SK-N-SH (cell line): ENCODE data around the gene LRCH2. TPM values are rescaled to one million over a fixed set of nuclear protein-coding genes. Genes with fewer than 3 reads are reported as not detected.

Experiments
- CTCF ChIA-PET: fragments of 300-600, 350-600 bp; formaldehyde crosslinking; extraction: SDS; loops from one replicate; lab custom pipeline; 2021; lab: Yijun Ruan, JAX
- POLR2A ChIA-PET: fragments of 350-600 bp; sonication (Branson Sonifier 250); formaldehyde crosslinking; extraction: SDS; loops from one replicate; lab custom pipeline; 2020; ENCODE audit warnings: antibody characterized with exemption, inconsistent platforms; lab: Yijun Ruan, JAX
- DNase-seq: peaks from one replicate; pipeline ENCODE4 v3.0.0; 2012
- H2AFZ ChIP-seq: fragments of 200-600 bp; sonication (generic); 2 replicates; pipeline ENCODE4 v1.8.1; 2016; ENCODE audit warnings: antibody characterized with exemption, mild to moderate bottlenecking, low read depth
- H3F3A ChIP-seq: fragments of 200-600 bp; sonication (generic); replicated peaks from 2 replicates; pipeline ENCODE3; 2016; ENCODE audit warnings: antibody characterized with exemption, mild to moderate bottlenecking; ENCODE audit not compliant: insufficient read depth
- H3K27ac ChIP-seq, 2 experiments: fragments of 200-500 bp in 1 of 2; fragments of 200-600 bp in 1 of 2; sonication (Bioruptor generic) in 1 of 2; sonication (generic), shearing (Covaris generic) in 1 of 2; 2 replicates each; pipeline versions ENCODE4 v1.5.1 to v1.6.1; 2014 to 2016; ENCODE audit warnings: low read depth in 2 of 2, inconsistent platforms in 1 of 2, low read length in 1 of 2, mild to moderate bottlenecking in 1 of 2, mixed read lengths in 1 of 2
- H3K27me3 ChIP-seq: fragments of 200-600 bp; sonication (generic), shearing (Covaris generic); 2 replicates; pipeline ENCODE4 v1.6.1; 2016; ENCODE audit warnings: mixed run types; ENCODE audit not compliant: insufficient read depth
- H3K36me3 ChIP-seq, 2 experiments: fragments of 200-500 bp in 1 of 2; fragments of 200-600 bp in 1 of 2; sonication (Bioruptor generic) in 1 of 2; sonication (generic) in 1 of 2; replicated peaks in 1 of 2; 2 replicates each; pipeline versions ENCODE3 to v1.5.1; 2014 to 2016; ENCODE audit warnings: low read length in 1 of 2, mild to moderate bottlenecking in 1 of 2; ENCODE audit not compliant: insufficient read depth in 2 of 2, control insufficient read depth in 1 of 2
- H3K4me1 ChIP-seq, 2 experiments: fragments of 200-500 bp in 1 of 2; fragments of 200-600 bp in 1 of 2; sonication (Bioruptor generic) in 1 of 2; sonication (generic), shearing (Covaris generic) in 1 of 2; 2 replicates each; pipeline versions ENCODE4 v1.5.1 to v1.6.1; 2014 to 2016; ENCODE audit warnings: low read depth in 1 of 2, low read length in 1 of 2, mixed run types in 1 of 2; ENCODE audit not compliant: insufficient read depth in 2 of 2, control insufficient read depth in 1 of 2
- H3K4me2 ChIP-seq: fragments of 200-600 bp; sonication (generic), shearing (Covaris generic); 2 replicates; pipeline ENCODE4 v1.6.1; 2017; ENCODE audit warnings: mixed run types
- H3K4me3 ChIP-seq, 2 experiments: fragments of 200-500 bp in 1 of 2; fragments of 200-600 bp in 1 of 2; sonication (Bioruptor generic) in 1 of 2; sonication (generic), shearing (Covaris generic) in 1 of 2; 2 replicates each; pipeline versions ENCODE4 v1.5.1 to v1.8.1; 2014 to 2016; ENCODE audit warnings: low read depth in 2 of 2, inconsistent platforms in 1 of 2, low read length in 1 of 2, mild to moderate bottlenecking in 1 of 2, mixed read lengths in 1 of 2, moderate library complexity in 1 of 2
- H3K79me2 ChIP-seq: fragments of 200-600 bp; sonication (generic); 2 replicates; pipeline ENCODE4 v1.8.1; 2017; ENCODE audit warnings: mild to moderate bottlenecking; ENCODE audit not compliant: insufficient read depth
- H3K9ac ChIP-seq: fragments of 200-600 bp; sonication (generic); 2 replicates; pipeline ENCODE4 v1.6.1; 2017; ENCODE audit warnings: mixed run types
- H3K9me2 ChIP-seq: fragments of 200-600 bp; sonication (generic); 2 replicates; pipeline ENCODE4 v1.6.1; 2017; ENCODE audit warnings: mixed run types
- H3K9me3 ChIP-seq: fragments of 200-600 bp; sonication (generic); 2 replicates; pipeline ENCODE4 v1.6.1; 2017; ENCODE audit warnings: mixed run types, mild to moderate bottlenecking, moderate library complexity
- H4K20me1 ChIP-seq: fragments of 200-600 bp; sonication (generic); 2 replicates; pipeline ENCODE4 v1.6.1; 2017; ENCODE audit warnings: mild to moderate bottlenecking, mixed run types; ENCODE audit not compliant: insufficient read depth
- CHD2 ChIP-seq: fragments of 150-350 bp; IDR thresholded peaks from 2 replicates; pipeline ENCODE4 v1.6.1; 2018; ENCODE audit warnings: low read length; ENCODE audit not compliant: partially characterized antibody
- CTCF ChIP-seq: fragments of 200-600 bp; sonication (generic); IDR thresholded peaks from 2 replicates; pipeline ENCODE4 v1.6.1; 2017; ENCODE audit warnings: antibody characterized with exemption, mild to moderate bottlenecking, moderate library complexity
- EP300 ChIP-seq, 2 experiments: IDR thresholded peaks; 2 replicates each; pipeline versions ENCODE4 v1.4.0 to v1.6.1; 2012; ENCODE audit warnings: borderline replicate concordance in 1 of 2, low read depth in 1 of 2, low read length in 1 of 2
- JUND ChIP-seq: IDR thresholded peaks from 2 replicates; pipeline ENCODE4 v1.4.0; 2012
- MXI1 ChIP-seq: IDR thresholded peaks from 2 replicates; pipeline ENCODE4 v1.6.1; 2012; ENCODE audit warnings: mild to moderate bottlenecking, low read depth, low read length, improper control_type of control experiment
- NRF1 ChIP-seq: IDR thresholded peaks from 2 replicates; pipeline ENCODE4 v1.6.1; 2012; ENCODE audit warnings: low read depth, mild to moderate bottlenecking, low read length
- PBX3 ChIP-seq: IDR thresholded peaks from 2 replicates; pipeline ENCODE4; 2012
- RAD21 ChIP-seq: IDR thresholded peaks from 2 replicates; pipeline ENCODE4 v1.6.1; 2012; ENCODE audit warnings: mild to moderate bottlenecking, low read length
- RCOR1 ChIP-seq: fragments of 150-350 bp; IDR thresholded peaks from 2 replicates; pipeline ENCODE4 v1.6.1; 2017; ENCODE audit warnings: antibody characterized with exemption, low read length
- RXRA ChIP-seq: IDR thresholded peaks from 2 replicates; pipeline ENCODE4 v1.4.0; 2012; ENCODE audit warnings: low read depth, mild to moderate bottlenecking, borderline replicate concordance
- SIN3A ChIP-seq: IDR thresholded peaks from 2 replicates; pipeline ENCODE4 v1.6.1; 2012; ENCODE audit warnings: low read depth, mild to moderate bottlenecking, low read length, moderate library complexity, borderline replicate concordance
- SMC3 ChIP-seq: IDR thresholded peaks from 2 replicates; pipeline ENCODE4 v1.6.1; 2012; ENCODE audit warnings: low read depth, low read length, improper control_type of control experiment
- TEAD4 ChIP-seq: IDR thresholded peaks from 2 replicates; pipeline ENCODE4 v1.4.0; 2012; ENCODE audit warnings: mild to moderate bottlenecking, borderline replicate concordance; ENCODE audit not compliant: insufficient read depth
- YY1 ChIP-seq: IDR thresholded peaks from 2 replicates; pipeline ENCODE4 v1.4.0; 2012; ENCODE audit warnings: low read depth, mild to moderate bottlenecking
- WGBS: methylation state at CpG from one replicate; pipeline ENCODE4 v1.1.6; 2017; ENCODE audit warnings: low lambda C conversion rate; 5-methylcytosine and 5-hydroxymethylcytosine counted together
- polyA plus RNA-seq, 3 experiments: library from polyadenylated mRNA; depleted of rRNA; stranded (reverse); fragments of >200 nt; gene quantifications; 2 replicates each; pipeline ENCODE4 v1.2.3, GENCODE V29; 2012
- TF ChIP-seq, protein P1 (sequence below): IDR thresholded peaks from 2 replicates; pipeline ENCODE4 v1.4.0; 2012; ENCODE audit warnings: low read depth
- TF ChIP-seq, protein P2 (sequence below): fragments of 150-350 bp; IDR thresholded peaks from 2 replicates; pipeline ENCODE4 v1.6.1; 2016; ENCODE audit warnings: mild to moderate bottlenecking, low read depth, low read length

The LRCH2 gene
- polyA plus RNA-seq, 1 of the 3 experiments (the other 2 are of a cell fraction), result 1.7 TPM

DNA sequence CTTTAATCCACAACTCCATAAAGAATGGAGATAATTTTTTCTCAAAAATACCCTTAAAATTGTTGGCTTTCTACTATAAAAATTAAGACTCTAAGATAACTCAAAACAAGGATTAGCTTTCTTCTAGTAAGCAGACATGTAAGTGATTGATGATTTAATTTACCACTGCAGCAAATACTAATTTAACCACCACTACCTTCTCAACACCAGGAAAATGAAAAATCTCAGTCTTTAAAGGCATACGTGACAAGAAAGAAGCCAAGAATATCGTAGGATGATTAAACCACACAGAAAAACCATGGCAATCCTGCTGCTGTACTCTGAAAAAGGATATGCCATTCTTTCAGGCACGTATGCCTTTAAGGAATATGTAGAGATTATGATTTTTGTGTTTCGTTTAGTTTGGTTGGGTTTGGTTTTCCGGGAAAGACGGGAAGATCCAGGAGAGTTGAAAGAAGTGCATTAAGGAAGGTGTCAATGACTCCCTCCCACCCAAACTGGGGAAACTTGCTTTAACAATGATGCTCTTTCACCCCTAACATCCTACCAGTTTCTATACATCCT, 881 bp downstream of the LRCH2 start:
- TF ChIP-seq EP300 (IDR thresholded peaks at IDR 0.05; ENCODE audit: borderline replicate concordance in 1 of 2, low read depth in 1 of 2, low read length in 1 of 2) (no peak), SMC3 (no peak), NRF1 (no peak), CTCF (no peak), SIN3A (no peak), RXRA (no peak)
- TF ChIP-seq, protein P1, sequence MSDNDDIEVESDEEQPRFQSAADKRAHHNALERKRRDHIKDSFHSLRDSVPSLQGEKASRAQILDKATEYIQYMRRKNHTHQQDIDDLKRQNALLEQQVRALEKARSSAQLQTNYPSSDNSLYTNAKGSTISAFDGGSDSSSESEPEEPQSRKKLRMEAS, result no peak
- TF ChIP-seq, protein P2, sequence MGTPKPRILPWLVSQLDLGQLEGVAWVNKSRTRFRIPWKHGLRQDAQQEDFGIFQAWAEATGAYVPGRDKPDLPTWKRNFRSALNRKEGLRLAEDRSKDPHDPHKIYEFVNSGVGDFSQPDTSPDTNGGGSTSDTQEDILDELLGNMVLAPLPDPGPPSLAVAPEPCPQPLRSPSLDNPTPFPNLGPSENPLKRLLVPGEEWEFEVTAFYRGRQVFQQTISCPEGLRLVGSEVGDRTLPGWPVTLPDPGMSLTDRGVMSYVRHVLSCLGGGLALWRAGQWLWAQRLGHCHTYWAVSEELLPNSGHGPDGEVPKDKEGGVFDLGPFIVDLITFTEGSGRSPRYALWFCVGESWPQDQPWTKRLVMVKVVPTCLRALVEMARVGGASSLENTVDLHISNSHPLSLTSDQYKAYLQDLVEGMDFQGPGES, result no peak
- ChIA-PET POLR2A (no interaction called here), CTCF (no interaction called here)
- Histone ChIP-seq H2AFZ (peak overlapping the region; percentile 79), H3K9ac (peak overlapping the region; percentile 42; the same call in 1 of the 2 replicates), H3K4me2 (peak overlapping the region; percentile 72), H4K20me1 (no peaks in the 10 kb centered on the region), H3K27ac (peak overlapping the region; percentile 1 to 23; a peak in 2 of 4 replicates), H3F3A (no peaks in the 10 kb centered on the region), H3K9me3 (no peaks in the 10 kb centered on the region), H3K79me2 (no peaks in the 10 kb centered on the region; the same call in 1 of the 2 replicates), H3K9me2 (no peaks in the 10 kb centered on the region), H3K36me3 (no peaks in the 10 kb centered on the region), H3K4me1 (no peaks in the 10 kb centered on the region; a peak in 1 of 4 replicates), H3K4me3 (peak overlapping the region; percentile 57 to 72), H3K27me3 (no peaks in the 10 kb centered on the region)
- DNase-seq, result no peak
- 5% methylated on average over 6 of the region's 6 CpGs for WGBS

DNA sequence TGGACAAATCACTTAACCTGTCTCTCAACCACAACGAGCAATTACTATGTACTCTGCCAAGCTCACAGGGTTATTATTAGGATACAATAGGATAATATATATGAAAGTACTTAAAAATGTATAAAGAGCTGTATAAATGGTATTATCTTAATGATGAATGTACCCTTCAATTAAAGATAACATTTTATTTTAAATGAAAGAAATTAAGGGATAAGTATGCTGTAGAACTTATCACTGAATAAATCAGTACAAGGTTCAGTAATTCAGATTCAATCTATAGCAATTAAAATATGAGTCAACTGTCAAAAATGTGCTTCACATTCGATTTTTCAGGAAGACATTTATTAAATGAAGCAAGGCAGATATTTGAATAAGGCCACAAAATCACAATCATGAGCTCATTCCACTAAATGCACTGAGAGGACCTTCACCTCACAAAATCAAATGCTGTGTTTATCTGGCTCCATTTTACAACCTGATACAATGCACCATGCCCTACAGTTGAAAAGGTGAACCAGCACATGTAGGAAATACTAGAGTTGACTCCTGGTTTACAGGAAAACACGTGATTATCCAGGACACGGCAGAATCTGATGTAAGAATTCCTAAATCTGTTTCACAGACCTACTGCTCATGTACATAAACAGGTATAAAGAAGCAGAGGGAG, 4.4 kb downstream of the LRCH2 start:
- no peaks in the 10 kb centered on the region for H3K36me3 ChIP-seq
- no peaks in the 10 kb centered on the region; the same call in 1 of the 2 replicates for H3K79me2 ChIP-seq
- no peaks in the 10 kb centered on the region for H3F3A ChIP-seq
- H2AFZ ChIP-seq, result no peak overlapping the region
- no peaks in the 10 kb centered on the region; a peak in 1 of 4 replicates for H3K4me1 ChIP-seq
- no peaks in the 10 kb centered on the region for H4K20me1 ChIP-seq
- WGBS, result under 1% methylated on average over 4 of the region's 4 CpGs
- H3K9me3 ChIP-seq, result no peaks in the 10 kb centered on the region
- no peak overlapping the region for H3K4me3 ChIP-seq
- ChIA-PET CTCF (interaction anchor here (0.8 to 1.0 kb wide), 2 partner anchors 7 to 101 kb away, joined by 3 read pairs; no protein-coding TSS in a partner anchor), POLR2A (no interaction called here)
- TF ChIP-seq RXRA (0 out of 2 replicates have a peak, but pooled peaks have one; percentile 6), CHD2 (no peak), PBX3 (peak; percentile 36; the same call in 1 of the 2 replicates), MXI1 (0 out of 2 replicates have a peak, but pooled peaks have one; percentile 42), RCOR1 (no peak), JUND (0 out of 2 replicates have a peak, but pooled peaks have one; percentile 22), YY1 (no peak), TEAD4 (no peak), RAD21 (no peak)
- no peaks in the 10 kb centered on the region for H3K9me2 ChIP-seq
- no peak overlapping the region for H3K27ac ChIP-seq
- H3K9ac ChIP-seq, result no peak overlapping the region
- H3K4me2 ChIP-seq, result peak overlapping the region; percentile 21; the same call in 1 of the 2 replicates
- H3K27me3 ChIP-seq, result no peaks in the 10 kb centered on the region
- DNase-seq, result no peak
